Thymus (tissue), 11 donors: Measurements from ENCODE around the gene HS3ST4. TPM values are rescaled to one million over a fixed set of nuclear protein-coding genes. Genes with fewer than 3 reads are reported as not detected.

Source experiments
- DNase-seq, 9 donors: peaks; one replicate each; pipeline ENCODE4 v3.0.0-alpha.2; 2013; ENCODE audit warnings: low spot score in 9 of 9, low read depth in 6 of 9, missing footprints in 1 of 9
- H3K27ac ChIP-seq, 2 donors: one replicate each; pipeline ENCODE4 v1.5.1; 2013; ENCODE audit warnings: control low read depth in 1 of 2, low read depth in 1 of 2, low read length in 1 of 2, mild to moderate bottlenecking in 1 of 2, moderate library complexity in 1 of 2
- H3K27me3 ChIP-seq, 2 donors: one replicate each; pipeline ENCODE4 v1.5.1; 2013; ENCODE audit warnings: low read length in 1 of 2; ENCODE audit not compliant: control insufficient read depth in 2 of 2, insufficient read depth in 1 of 2
- H3K36me3 ChIP-seq, 2 donors: one replicate each; pipeline ENCODE4 v1.5.1; 2013; ENCODE audit warnings: low read length in 1 of 2, mild to moderate bottlenecking in 1 of 2, moderate library complexity in 1 of 2; ENCODE audit not compliant: control insufficient read depth in 2 of 2, insufficient read depth in 2 of 2
- H3K4me1 ChIP-seq, 2 donors: one replicate each; pipeline ENCODE4 v1.5.1; 2013; ENCODE audit warnings: low read length in 2 of 2; ENCODE audit not compliant: control insufficient read depth in 2 of 2, insufficient read depth in 2 of 2
- H3K4me3 ChIP-seq, 2 donors: one replicate each; pipeline ENCODE4 v1.5.1; 2013; ENCODE audit warnings: low read length in 2 of 2, control low read depth in 1 of 2, mild to moderate bottlenecking in 1 of 2
- H3K9me3 ChIP-seq, 2 donors: one replicate each; pipeline ENCODE4 v1.5.1; 2013; ENCODE audit warnings: low read length in 1 of 2, mild to moderate bottlenecking in 1 of 2; ENCODE audit not compliant: control insufficient read depth in 2 of 2, insufficient read depth in 1 of 2
- WGBS: extraction: QIAGEN DNeasy Blood & Tissue Kit; methylation state at CpG from one replicate; pipeline ENCODE4 v1.1.7; 2013; 5-methylcytosine and 5-hydroxymethylcytosine counted together
- polyA plus RNA-seq: library from polyadenylated mRNA; stranded (reverse); fragments of 200-250 nt; gene quantifications from one replicate; pipeline ENCODE4 v1.2.3, GENCODE V29; 2013
- total RNA-seq: library from RNA; stranded (reverse); fragments of 120-200 nt; gene quantifications from one replicate; pipeline ENCODE4 v1.2.4, GENCODE V29; 2013
- donor health status: healthy.

The HS3ST4 gene
- total and polyA plus RNA-seq, 2 donors = 0.05 to 0.18 TPM

- Histone ChIP-seq H3K4me1 (no peaks in the 10 kb centered on the region), H3K27me3 (no peaks in the 10 kb centered on the region), H3K36me3 (no peaks in the 10 kb centered on the region), H3K27ac (no peak overlapping the region), H3K4me3 (no peak overlapping the region), H3K9me3 (no peaks in the 10 kb centered on the region)
- DNase-seq = no peak
- WGBS = 98% methylated on average over 1 of the region's 1 CpG
These were observed 96.9 kb downstream of the HS3ST4 start for GRCh38 chr16:25788637-25789036.

GRCh38 chr16:25796239-25796638, 104.5 kb downstream of the HS3ST4 start:
- no peak overlapping the region for H3K27ac ChIP-seq
- DNase-seq = no peak
- 90% methylated on average over 4 of the region's 4 CpGs for WGBS

GRCh38 chr16:25798065-25798464, 106.3 kb downstream of the HS3ST4 start:
- Histone ChIP-seq H3K27ac (no peak overlapping the region), H3K36me3 (no peaks in the 10 kb centered on the region), H3K4me3 (no peak overlapping the region), H3K9me3 (no peaks in the 10 kb centered on the region), H3K4me1 (no peaks in the 10 kb centered on the region), H3K27me3 (no peaks in the 10 kb centered on the region)
- WGBS = 96% methylated on average over 1 of the region's 1 CpG
- DNase-seq = no peak

More at GRCh38 chr16:25796239-25796638, 104.5 kb downstream of the HS3ST4 start:
- H3K9me3 ChIP-seq = no peaks in the 10 kb centered on the region
- no peaks in the 10 kb centered on the region for H3K36me3 ChIP-seq
- H3K4me1 ChIP-seq = no peaks in the 10 kb centered on the region
- no peaks in the 10 kb centered on the region for H3K27me3 ChIP-seq
- no peak overlapping the region for H3K4me3 ChIP-seq

DNA sequence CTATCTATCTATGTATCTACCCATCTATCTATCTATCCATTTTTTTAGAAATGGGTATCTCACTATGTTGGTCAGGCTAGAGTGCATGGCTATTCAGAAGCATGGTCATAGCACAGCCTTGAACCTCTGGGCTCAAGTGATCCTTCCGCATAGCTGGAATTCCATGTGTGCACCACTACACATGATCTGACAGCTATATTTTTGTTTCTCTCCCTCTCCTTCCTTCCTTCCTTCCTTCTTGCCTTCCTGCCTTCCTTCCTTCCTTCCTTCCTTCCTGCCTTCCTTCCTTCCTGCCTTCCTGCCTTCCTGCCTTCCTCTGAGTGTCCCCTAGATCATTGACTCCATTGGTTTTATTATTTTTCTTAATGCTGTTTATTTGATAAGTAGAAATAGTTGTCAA, 108.1 kb downstream of the HS3ST4 start:
- Histone ChIP-seq H3K4me1 (no peaks in the 10 kb centered on the region), H3K27ac (no peak overlapping the region), H3K27me3 (no peaks in the 10 kb centered on the region), H3K4me3 (no peak overlapping the region), H3K36me3 (no peaks in the 10 kb centered on the region), H3K9me3 (no peaks in the 10 kb centered on the region)
- 100% methylated on average over 1 of the region's 1 CpG for WGBS
- no peak for DNase-seq

DNA sequence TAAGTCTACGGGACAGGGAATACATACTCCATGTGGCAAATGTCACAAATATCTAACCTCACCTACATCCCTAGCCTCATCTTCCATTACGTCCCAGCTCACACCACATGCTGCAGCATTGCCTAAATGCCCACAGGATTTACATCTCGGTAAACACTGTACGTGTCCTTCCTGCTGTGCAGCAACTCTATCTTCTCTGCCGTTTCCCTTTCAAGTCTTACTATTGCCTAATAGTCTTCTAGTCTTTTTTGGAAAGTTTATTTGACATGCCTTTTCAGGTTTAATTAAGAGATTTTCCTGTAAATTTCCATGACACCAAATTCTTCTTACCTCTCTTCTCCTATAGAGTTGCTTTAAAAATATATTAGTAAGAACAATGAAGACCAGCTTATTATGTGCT, 120.5 kb downstream of the HS3ST4 start:
- H3K9me3 ChIP-seq = no peaks in the 10 kb centered on the region
- no peaks in the 10 kb centered on the region for H3K4me1 ChIP-seq
- WGBS = 81% methylated on average over 5 of the region's 5 CpGs
- H3K27me3 ChIP-seq = no peaks in the 10 kb centered on the region
- H3K27ac ChIP-seq = no peak overlapping the region
- H3K36me3 ChIP-seq = no peaks in the 10 kb centered on the region
- DNase-seq = no peak
- no peak overlapping the region for H3K4me3 ChIP-seq

DNA sequence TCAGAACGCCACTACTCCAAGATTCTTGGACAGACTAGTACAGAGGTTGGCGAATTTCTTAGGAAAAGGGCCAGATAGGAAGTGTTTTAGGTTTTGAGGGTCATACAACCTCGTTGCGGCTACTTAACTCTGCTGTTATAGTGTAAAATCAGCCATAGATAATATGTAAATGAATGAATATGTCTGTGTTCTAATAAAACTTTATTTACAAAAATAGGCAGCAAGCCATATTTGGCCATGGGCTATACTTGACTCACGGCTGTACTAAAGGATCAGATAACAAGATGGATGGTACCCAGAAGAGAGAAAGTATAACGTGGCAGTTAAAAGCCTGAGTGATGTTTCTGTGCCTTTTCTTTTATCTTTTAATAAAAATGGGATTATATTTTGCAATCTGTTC, 125.5 kb downstream of the HS3ST4 start:
- 90% methylated on average over 6 of the region's 6 CpGs for WGBS
- no peak for DNase-seq
- Histone ChIP-seq H3K4me3 (no peak overlapping the region), H3K36me3 (no peaks in the 10 kb centered on the region), H3K4me1 (no peaks in the 10 kb centered on the region), H3K9me3 (no peaks in the 10 kb centered on the region), H3K27me3 (no peaks in the 10 kb centered on the region), H3K27ac (no peak overlapping the region)

DNA sequence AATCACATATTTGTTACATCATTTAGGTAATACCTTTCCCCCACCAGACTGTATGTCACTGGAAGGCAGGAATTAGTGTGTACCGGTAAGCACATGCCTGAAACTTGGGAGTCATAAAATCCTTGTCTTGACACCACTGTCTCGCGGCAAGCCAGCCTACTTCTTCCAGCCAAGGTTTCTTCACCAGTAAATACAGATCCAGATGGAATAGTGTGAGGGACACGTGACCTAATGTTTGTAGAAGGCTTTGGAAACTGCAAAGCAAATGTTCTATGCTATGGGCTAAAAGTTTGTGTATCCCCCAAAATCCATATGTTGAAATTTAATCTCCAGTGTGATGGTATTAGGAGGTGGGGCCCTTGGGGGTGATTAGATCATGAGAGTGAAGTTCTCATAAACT, 126.1 kb downstream of the HS3ST4 start:
- Histone ChIP-seq H3K27ac (no peak overlapping the region), H3K36me3 (no peaks in the 10 kb centered on the region), H3K4me3 (no peak overlapping the region), H3K9me3 (no peaks in the 10 kb centered on the region), H3K4me1 (no peaks in the 10 kb centered on the region), H3K27me3 (no peaks in the 10 kb centered on the region)
- no peak for DNase-seq
- WGBS = 94% methylated on average over 4 of the region's 4 CpGs

GRCh38 chr16:25823891-25824290, 132.1 kb downstream of the HS3ST4 start:
- Histone ChIP-seq H3K27ac (no peak overlapping the region), H3K4me3 (no peak overlapping the region), H3K9me3 (no peaks in the 10 kb centered on the region), H3K27me3 (no peaks in the 10 kb centered on the region), H3K36me3 (no peaks in the 10 kb centered on the region), H3K4me1 (no peaks in the 10 kb centered on the region)
- 88% methylated on average over 2 of the region's 2 CpGs for WGBS
- no peak for DNase-seq

GRCh38 chr16:25827709-25828108, 135.9 kb downstream of the HS3ST4 start:
- Histone ChIP-seq H3K36me3 (no peaks in the 10 kb centered on the region), H3K9me3 (no peaks in the 10 kb centered on the region), H3K4me1 (no peaks in the 10 kb centered on the region), H3K27ac (no peak overlapping the region), H3K4me3 (no peak overlapping the region), H3K27me3 (no peaks in the 10 kb centered on the region)
- 51% methylated on average over 2 of the region's 2 CpGs for WGBS
- no peak for DNase-seq

- no peaks in the 10 kb centered on the region for H3K36me3 ChIP-seq
- DNase-seq = no peak
- H3K27me3 ChIP-seq = no peaks in the 10 kb centered on the region
- H3K4me3 ChIP-seq = no peak overlapping the region
- no peaks in the 10 kb centered on the region for H3K9me3 ChIP-seq
- no peaks in the 10 kb centered on the region for H3K4me1 ChIP-seq
- no peak overlapping the region for H3K27ac ChIP-seq
- WGBS = 94% methylated on average over 3 of the region's 3 CpGs
These were observed 136.8 kb downstream of the HS3ST4 start for GRCh38 chr16:25828510-25828909.
